WTC11 (cell line): ENCODE data around the gene PCSK2. TPM values are rescaled to one million over a fixed set of nuclear protein-coding genes. Genes with fewer than 3 reads are reported as not detected.

ENCODE experiments used
- ATAC-seq: fragments of 200-7000 bp; cut with Tn5 transposase; 2 replicates; pipeline ENCODE4 v1.10.0; 2021; ENCODE audit warnings: mild to moderate bottlenecking, moderate library complexity
- CTCF ChIA-PET: fragments of 300-600 bp; sonication (Branson Sonifier 250); formaldehyde crosslinking; loops from one replicate; lab custom pipeline; 2021; ENCODE audit warnings: antibody characterized with exemption; lab: Charles Lee
- POLR2A ChIA-PET: fragments of 350-600 bp; sonication (Branson Sonifier 250); formaldehyde crosslinking; loops from one replicate; lab custom pipeline; 2021; ENCODE audit warnings: antibody characterized with exemption; lab: Charles Lee
- DNase-seq: peaks from one replicate; pipeline ENCODE4 v3.0.0; 2021; ENCODE audit warnings: low spot score
- H3K27ac Mint-ChIP-seq: 2 replicates; pipeline ENCODE4 v1.8.0; 2021; ENCODE audit warnings: mixed read lengths
- H3K27me3 Mint-ChIP-seq: 2 replicates; pipeline ENCODE4 v1.8.0; 2021; ENCODE audit warnings: low read depth, mild to moderate bottlenecking, moderate library complexity, mixed read lengths
- H3K36me3 Mint-ChIP-seq: 2 replicates; pipeline ENCODE4 v1.8.0; 2021; ENCODE audit warnings: mixed read lengths
- H3K4me1 Mint-ChIP-seq: 2 replicates; pipeline ENCODE4 v1.8.0; 2022; ENCODE audit warnings: mixed read lengths
- H3K4me3 Mint-ChIP-seq: 2 replicates; pipeline ENCODE4 v1.8.0; 2021; ENCODE audit warnings: mild to moderate bottlenecking, moderate library complexity, mixed read lengths
- H3K9me3 Mint-ChIP-seq: 2 replicates; pipeline ENCODE4 v1.8.0; 2021; ENCODE audit warnings: mixed read lengths
- ATF6 ChIP-seq: sonication (generic); formaldehyde crosslinking; IDR thresholded peaks from 2 replicates; pipeline ENCODE4 v1.8.1; 2023; ENCODE audit warnings: mild to moderate bottlenecking, missing genetic modification reagents
- CBFB ChIP-seq: sonication (generic); formaldehyde crosslinking; IDR thresholded peaks from 2 replicates; pipeline ENCODE4 v1.8.1; 2022; ENCODE audit warnings: mild to moderate bottlenecking, low read depth, missing genetic modification reagents
- E2F1 ChIP-seq: sonication (generic); formaldehyde crosslinking; IDR thresholded peaks from 2 replicates; pipeline ENCODE4 v1.8.0; 2022; ENCODE audit warnings: mild to moderate bottlenecking, missing genetic modification reagents
- E2F4 ChIP-seq: sonication (generic); formaldehyde crosslinking; IDR thresholded peaks from 2 replicates; pipeline ENCODE4 v1.8.1; 2022; ENCODE audit warnings: low read depth, mild to moderate bottlenecking, moderate library complexity, missing genetic modification reagents, borderline replicate concordance
- FOXK1 ChIP-seq: sonication (generic); formaldehyde crosslinking; IDR thresholded peaks from 2 replicates; pipeline ENCODE4 v1.8.0; 2022; ENCODE audit warnings: mild to moderate bottlenecking, moderate library complexity, missing genetic modification reagents
- FOXP4 ChIP-seq: sonication (generic); formaldehyde crosslinking; IDR thresholded peaks from 2 replicates; pipeline ENCODE4 v1.8.0; 2022; ENCODE audit warnings: mild to moderate bottlenecking, missing genetic modification reagents
- KAT7 ChIP-seq: sonication (generic); formaldehyde crosslinking; IDR thresholded peaks from 2 replicates; pipeline ENCODE4 v1.8.1; 2023; ENCODE audit warnings: missing genetic modification reagents, mild to moderate bottlenecking, borderline replicate concordance
- MXD4 ChIP-seq: fragments of 250-450 bp; sonication (Bioruptor Pico); IDR thresholded peaks from 2 replicates; pipeline ENCODE4 v1.8.0; 2021; ENCODE audit warnings: mild to moderate bottlenecking, moderate library complexity, borderline replicate concordance
- NFYB ChIP-seq: sonication (generic); formaldehyde crosslinking; conservative IDR thresholded peaks from 2 replicates; pipeline ENCODE4 v1.8.0; 2022; ENCODE audit warnings: low read depth, missing genetic modification reagents
- NR2C2 ChIP-seq: sonication (generic); formaldehyde crosslinking; IDR thresholded peaks from 2 replicates; pipeline ENCODE4 v1.8.0; 2022; ENCODE audit warnings: mild to moderate bottlenecking, missing genetic modification reagents
- PREB ChIP-seq: sonication (generic); formaldehyde crosslinking; IDR thresholded peaks from 2 replicates; pipeline ENCODE4 v1.8.1; 2022; ENCODE audit warnings: mild to moderate bottlenecking, missing genetic modification reagents, moderate library complexity, borderline replicate concordance
- PRRX2 ChIP-seq: fragments of 250-450 bp; sonication (Bioruptor Pico); IDR thresholded peaks from 2 replicates; pipeline ENCODE4 v1.8.0; 2021; ENCODE audit warnings: mild to moderate bottlenecking
- RORB ChIP-seq: fragments of 250-450 bp; sonication (Bioruptor Pico); IDR thresholded peaks from 2 replicates; pipeline ENCODE4 v1.9.0; 2021; ENCODE audit warnings: mild to moderate bottlenecking
- SMAD3 ChIP-seq: sonication (generic); formaldehyde crosslinking; IDR thresholded peaks from 2 replicates; pipeline ENCODE4 v1.8.0; 2022; ENCODE audit warnings: missing genetic modification reagents, mild to moderate bottlenecking, borderline replicate concordance
- SMAD4 ChIP-seq: sonication (generic); formaldehyde crosslinking; IDR thresholded peaks from 2 replicates; pipeline ENCODE4 v1.8.0; 2022; ENCODE audit warnings: mild to moderate bottlenecking, missing genetic modification reagents
- SOX15 ChIP-seq: fragments of 250-450 bp; sonication (Bioruptor Pico); IDR thresholded peaks from 2 replicates; pipeline ENCODE4 v1.9.0; 2021; ENCODE audit warnings: mild to moderate bottlenecking
- STAT6 ChIP-seq: sonication (generic); formaldehyde crosslinking; conservative IDR thresholded peaks from 2 replicates; pipeline ENCODE4 v1.8.1; 2023; ENCODE audit warnings: mild to moderate bottlenecking, low read depth, missing genetic modification reagents, moderate library complexity
- TP53 ChIP-seq: sonication (generic); formaldehyde crosslinking; IDR thresholded peaks from 2 replicates; pipeline ENCODE4 v1.8.1; 2023; ENCODE audit warnings: mild to moderate bottlenecking, missing genetic modification reagents
- ZNF263 ChIP-seq: sonication (generic); formaldehyde crosslinking; IDR thresholded peaks from 2 replicates; pipeline ENCODE4 v1.8.1; 2022; ENCODE audit warnings: low read depth, mild to moderate bottlenecking, moderate library complexity, missing genetic modification reagents
- ZNF317 ChIP-seq: sonication (generic); formaldehyde crosslinking; IDR thresholded peaks from 2 replicates; pipeline ENCODE4 v1.8.1; 2023; ENCODE audit warnings: low read depth, mild to moderate bottlenecking, moderate library complexity, missing genetic modification reagents, borderline replicate concordance
- ZNF425 ChIP-seq: fragments of 250-450 bp; sonication (Bioruptor Pico); conservative IDR thresholded peaks from 2 replicates; pipeline ENCODE4 v1.9.0; 2021; ENCODE audit warnings: mild to moderate bottlenecking
- ZNF671 ChIP-seq: fragments of 250-450 bp; sonication (Bioruptor Pico); IDR thresholded peaks from 2 replicates; pipeline ENCODE4 v1.8.0; 2021; ENCODE audit warnings: mild to moderate bottlenecking
- ZSCAN18 ChIP-seq: fragments of 250-450 bp; sonication (Bioruptor Pico); IDR thresholded peaks from 2 replicates; pipeline ENCODE4 v2.1.2; 2022; ENCODE audit warnings: mild to moderate bottlenecking, moderate library complexity
- total RNA-seq: library from RNA; stranded (reverse); gene quantifications from 3 replicates; pipeline ENCODE4 v1.2.3, GENCODE V29; 2021

Gene PCSK2
- total RNA-seq, 1 experiment from 2014 or later: 0.74 TPM

GRCh38 chr20:17418737-17419136 lies 191.9 kb downstream of the PCSK2 start (continued):
- TF ChIP-seq ATF6 (no peak), SOX15 (CRISPR knock-in tag) (no peak), ZNF425 (CRISPR knock-in tag) (no peak), TP53 (CRISPR knock-in tag) (no peak), NR2C2 (no peak), FOXK1 (CRISPR knock-in tag) (no peak), KAT7 (CRISPR knock-in tag) (no peak), MXD4 (CRISPR knock-in tag) (no peak), ZSCAN18 (CRISPR knock-in tag) (no peak), FOXP4 (CRISPR knock-in tag) (no peak), RORB (no peak)

- ChIA-PET CTCF (interaction anchor here (1.2 kb wide), 1 partner anchor 12 kb away, joined by 5 read pairs; no protein-coding TSS in a partner anchor), POLR2A (no interaction called here)
- no peaks in the 10 kb centered on the region for H3K4me1 Mint-ChIP-seq
- H3K27ac Mint-ChIP-seq: no peak overlapping the region
- peaks cover 8% of the 10 kb centered on the region for H3K36me3 Mint-ChIP-seq
- no peaks in the 10 kb centered on the region for H3K27me3 Mint-ChIP-seq
- peaks cover 14% of the 10 kb centered on the region for H3K9me3 Mint-ChIP-seq
- no peak for ATAC-seq
- no peak overlapping the region for H3K4me3 Mint-ChIP-seq
- no peak for DNase-seq
- TF ChIP-seq ZNF671: no peak
- TF ChIP-seq STAT6 (CRISPR knock-in tag): no peak
- TF ChIP-seq SMAD4 (CRISPR knock-in tag): no peak
- no peak for TF ChIP-seq NFYB (CRISPR knock-in tag)
- no peak for TF ChIP-seq E2F1 (CRISPR knock-in tag)
- no peak for TF ChIP-seq E2F4 (CRISPR knock-in tag)
- TF ChIP-seq ZNF317 (CRISPR knock-in tag): no peak
- TF ChIP-seq CBFB: no peak
- TF ChIP-seq PRRX2 (CRISPR knock-in tag): no peak
- TF ChIP-seq PREB (CRISPR knock-in tag): no peak
- no peak for TF ChIP-seq SMAD3
- no peak for TF ChIP-seq FOXK1 (CRISPR knock-in tag)
- no peak for TF ChIP-seq NR2C2
- no peak for TF ChIP-seq ZNF263 (CRISPR knock-in tag)
Measured at GRCh38 chr20:17419479-17420041, 192.7 kb downstream of the PCSK2 start.
